ENCODE measurements around the gene CSPG4. TPM values are rescaled to one million over a fixed set of nuclear protein-coding genes. Genes with fewer than 3 reads are reported as not detected.

Gene CSPG4
- total RNA-seq, 1 experiment from 2014 or later, result 2.0 TPM

DNA sequence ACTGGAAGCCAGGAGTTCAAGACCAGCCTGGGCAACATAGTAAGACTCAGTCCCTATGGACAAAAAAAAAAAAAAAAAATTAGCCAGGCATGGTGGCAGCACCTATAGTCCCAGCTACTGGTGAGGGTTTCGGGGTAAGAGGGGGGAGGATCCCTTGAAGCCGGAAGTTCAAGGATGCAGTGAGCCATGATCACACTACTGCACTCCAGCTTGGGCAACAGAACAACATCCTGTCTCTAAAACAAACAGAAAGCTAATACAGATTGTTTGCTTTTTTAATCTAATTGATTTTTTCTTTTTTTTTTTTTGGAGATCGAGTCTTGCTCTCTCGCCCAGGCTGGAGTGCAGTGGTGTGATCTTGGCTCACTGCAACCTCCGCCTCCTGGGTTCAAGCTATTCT, 71.0 kb downstream of the CSPG4 start:
- Histone ChIP-seq H3K4me2 (ENCODE audit: insufficient read depth, insufficient read length, low read length) (no peak overlapping the region), H2BK20ac (ENCODE audit: low read depth, low read length, poor library complexity, severe bottlenecking) (no peak overlapping the region)
- H3K9me3 Mint-ChIP-seq, result no peaks in the 10 kb centered on the region

More for the DNA sequence above, 71.0 kb downstream of the CSPG4 start:
- Histone ChIP-seq H4K5ac (ENCODE audit: insufficient read length, low read depth, low read length) (no peak overlapping the region), H3K79me2 (ENCODE audit: insufficient read depth, low read length) (peaks cover 20% of the 10 kb centered on the region; the same call in 1 of the 2 replicates), H2BK120ac (ENCODE audit: low read depth, low read length, poor library complexity, severe bottlenecking) (no peak overlapping the region), H2BK15ac (ENCODE audit: low read depth, low read length) (no peak overlapping the region), H3K27me3 (ENCODE audit: insufficient read depth, low read length) (peaks cover 3% of the 10 kb centered on the region; the same call in 1 of the 2 replicates), H3K4ac (ENCODE audit: low read depth, low read length) (no peak overlapping the region), H3K56ac (ENCODE audit: insufficient read length, low read depth, low read length) (no peak overlapping the region), H3K27ac (ENCODE audit: insufficient read length, low read depth, low read length) (no peak overlapping the region), H3K79me1 (ENCODE audit: insufficient read depth, low read depth, low read length, poor library complexity, severe bottlenecking) (peaks cover 9% of the 10 kb centered on the region), H4K91ac (ENCODE audit: insufficient read length, low read depth, low read length) (no peak overlapping the region), H4K20me1 (ENCODE audit: control insufficient read depth, insufficient read depth, insufficient read length) (no peaks in the 10 kb centered on the region), H4K8ac (replicated peaks; ENCODE audit: insufficient read length, low read depth, low read length) (no peak overlapping the region), H2BK5ac (ENCODE audit: insufficient read length, low read length) (no peak overlapping the region), H3K18ac (ENCODE audit: insufficient read length, low read depth, low read length) (no peak overlapping the region), H3K14ac (ENCODE audit: insufficient read depth, low read length) (no peak overlapping the region), H3T11ph (ENCODE audit: low read length) (no peak overlapping the region), H3K23me2 (ENCODE audit: insufficient read length, low read depth, low read length, poor library complexity, severe bottlenecking) (peaks cover 15% of the 10 kb centered on the region), H3K23ac (ENCODE audit: insufficient read length, low read depth, low read length) (no peak overlapping the region), H3K9me3 (ENCODE audit: control insufficient read depth, low read depth, low read length) (no peaks in the 10 kb centered on the region), H3K9ac (ENCODE audit: extremely low read depth, insufficient read length, low read length) (no peak overlapping the region), H2AK5ac (ENCODE audit: insufficient read length, low read length) (no peak overlapping the region), H2AFZ (ENCODE audit: low read length) (no peak overlapping the region), H3K4me1 (ENCODE audit: insufficient read depth, low read length) (no peaks in the 10 kb centered on the region), H2BK12ac (ENCODE audit: insufficient read length, low read depth, low read length) (no peak overlapping the region)
- no peak overlapping the region for H3K4me3 Mint-ChIP-seq
- WGBS (ENCODE audit: extremely low coverage, insufficient read length, low lambda C conversion rate), result no CpG with 5 or more reads among the region's 5 CpGs
- H3K27ac Mint-ChIP-seq, result no peak overlapping the region
- DNase-seq, result no peak
- peaks cover 0 to 10% (median 3%) of the 10 kb centered on the region in 3 experiments; a peak in 3 of 7 replicates for H3K36me3 Mint-ChIP-seq (ENCODE audit: insufficient read depth in 1 of 3, low read depth in 3 of 3)
- TF ChIP-seq, protein P1, sequence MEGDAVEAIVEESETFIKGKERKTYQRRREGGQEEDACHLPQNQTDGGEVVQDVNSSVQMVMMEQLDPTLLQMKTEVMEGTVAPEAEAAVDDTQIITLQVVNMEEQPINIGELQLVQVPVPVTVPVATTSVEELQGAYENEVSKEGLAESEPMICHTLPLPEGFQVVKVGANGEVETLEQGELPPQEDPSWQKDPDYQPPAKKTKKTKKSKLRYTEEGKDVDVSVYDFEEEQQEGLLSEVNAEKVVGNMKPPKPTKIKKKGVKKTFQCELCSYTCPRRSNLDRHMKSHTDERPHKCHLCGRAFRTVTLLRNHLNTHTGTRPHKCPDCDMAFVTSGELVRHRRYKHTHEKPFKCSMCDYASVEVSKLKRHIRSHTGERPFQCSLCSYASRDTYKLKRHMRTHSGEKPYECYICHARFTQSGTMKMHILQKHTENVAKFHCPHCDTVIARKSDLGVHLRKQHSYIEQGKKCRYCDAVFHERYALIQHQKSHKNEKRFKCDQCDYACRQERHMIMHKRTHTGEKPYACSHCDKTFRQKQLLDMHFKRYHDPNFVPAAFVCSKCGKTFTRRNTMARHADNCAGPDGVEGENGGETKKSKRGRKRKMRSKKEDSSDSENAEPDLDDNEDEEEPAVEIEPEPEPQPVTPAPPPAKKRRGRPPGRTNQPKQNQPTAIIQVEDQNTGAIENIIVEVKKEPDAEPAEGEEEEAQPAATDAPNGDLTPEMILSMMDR (conservative IDR thresholded peaks at IDR 0.05), result no peak
- peaks cover 19% of the 10 kb centered on the region for H3K27me3 Mint-ChIP-seq (ENCODE audit: low read depth)
- H3K4me1 Mint-ChIP-seq, result peaks cover 27 to 34% of the 10 kb centered on the region in 2 experiments

Measured in H9 (cell line).